GM12875 (cell line): ENCODE data around the gene IGSF21.

Experiments used
- H3K4me3 ChIP-seq: one replicate; pipeline ENCODE4 v1.5.1; 2011; ENCODE audit warnings: low read depth, low read length, control low read depth
- CTCF ChIP-seq: IDR thresholded peaks from 2 replicates; pipeline ENCODE4 v1.5.1; 2011; ENCODE audit warnings: low read depth, mild to moderate bottlenecking, control low read depth, inconsistent platforms, low read length, moderate library complexity, borderline replicate concordance; ENCODE audit not compliant: insufficient read depth

The IGSF21 gene

GRCh38 chr1:18126616-18127015, 19.0 kb downstream of the IGSF21 start:
- H3K4me3 ChIP-seq, result no peak overlapping the region
- no peak for TF ChIP-seq CTCF

GRCh38 chr1:18128298-18128697, 20.7 kb downstream of the IGSF21 start:
- no peak for TF ChIP-seq CTCF

GRCh38 chr1:18130356-18130755, 22.8 kb downstream of the IGSF21 start:
- H3K4me3 ChIP-seq, result no peak overlapping the region
- TF ChIP-seq CTCF, result no peak

More at GRCh38 chr1:18128298-18128697, 20.7 kb downstream of the IGSF21 start:
- no peak overlapping the region for H3K4me3 ChIP-seq

- TF ChIP-seq CTCF, result no peak
- H3K4me3 ChIP-seq, result no peak overlapping the region
Measured at GRCh38 chr1:18132022-18132710, 24.6 kb downstream of the IGSF21 start.

GRCh38 chr1:18132711-18133541, 25.3 kb downstream of the IGSF21 start:
- TF ChIP-seq CTCF, result no peak
- H3K4me3 ChIP-seq, result no peak overlapping the region

- TF ChIP-seq CTCF, result no peak
- H3K4me3 ChIP-seq, result no peak overlapping the region
Measured at GRCh38 chr1:18134324-18135046, 26.9 kb downstream of the IGSF21 start.
